ENCODE results near the gene RBKS. TPM values are rescaled to one million over a fixed set of nuclear protein-coding genes. Genes with fewer than 3 reads are reported as not detected.

RBKS gene
- total and polyA plus RNA-seq, 2 of the 13 experiments (the other 11 are each of a cell fraction or from before 2014, with no cell fraction given), result 7.7 to 8.3 TPM

DNA sequence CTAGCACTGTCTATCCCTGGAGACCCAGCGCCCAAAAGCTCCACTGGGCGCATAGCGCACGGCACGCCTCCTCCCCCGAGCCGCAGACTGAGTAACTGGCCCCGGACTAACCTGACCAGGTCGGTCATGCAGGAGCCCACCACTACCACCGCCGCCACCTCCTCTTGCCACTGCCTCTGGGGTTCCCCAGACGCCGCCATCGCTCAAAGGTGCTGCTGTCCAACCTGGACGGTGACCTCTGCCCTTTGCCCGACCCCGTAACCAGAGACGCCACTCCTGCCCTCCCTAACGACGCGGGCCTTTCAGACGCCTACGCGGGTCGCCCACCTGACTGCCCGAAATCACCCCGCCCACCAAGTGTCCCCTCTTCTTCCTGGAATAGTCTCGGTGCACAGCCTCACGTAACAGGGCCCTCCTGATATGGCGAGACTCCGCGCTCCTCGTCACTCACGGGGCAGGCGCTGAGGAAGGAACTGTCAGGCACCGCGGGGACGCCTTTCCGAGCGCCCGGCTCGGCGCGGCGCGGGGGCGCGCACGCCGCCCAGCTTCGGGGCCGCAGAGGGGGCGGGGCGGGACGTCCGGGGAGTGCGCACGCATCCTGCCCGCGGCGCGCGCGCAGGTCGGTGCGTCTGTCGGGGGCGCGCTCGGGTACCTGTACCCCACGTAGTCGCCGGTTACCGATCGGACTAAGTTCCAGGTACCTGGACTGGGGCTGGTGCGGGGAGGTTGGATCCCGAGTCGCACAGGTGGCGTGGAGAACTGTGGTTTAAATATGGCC, at the start of gene RBKS, which contains the start of gene BABAM2 (continued):
- TF ChIP-seq, protein P1, sequence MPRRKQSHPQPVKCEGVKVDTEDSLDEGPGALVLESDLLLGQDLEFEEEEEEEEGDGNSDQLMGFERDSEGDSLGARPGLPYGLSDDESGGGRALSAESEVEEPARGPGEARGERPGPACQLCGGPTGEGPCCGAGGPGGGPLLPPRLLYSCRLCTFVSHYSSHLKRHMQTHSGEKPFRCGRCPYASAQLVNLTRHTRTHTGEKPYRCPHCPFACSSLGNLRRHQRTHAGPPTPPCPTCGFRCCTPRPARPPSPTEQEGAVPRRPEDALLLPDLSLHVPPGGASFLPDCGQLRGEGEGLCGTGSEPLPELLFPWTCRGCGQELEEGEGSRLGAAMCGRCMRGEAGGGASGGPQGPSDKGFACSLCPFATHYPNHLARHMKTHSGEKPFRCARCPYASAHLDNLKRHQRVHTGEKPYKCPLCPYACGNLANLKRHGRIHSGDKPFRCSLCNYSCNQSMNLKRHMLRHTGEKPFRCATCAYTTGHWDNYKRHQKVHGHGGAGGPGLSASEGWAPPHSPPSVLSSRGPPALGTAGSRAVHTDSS (CRISPR knock-in tag; conservative IDR thresholded peaks at IDR 0.05), result no peak
- peak; percentile 94 for TF ChIP-seq ZSCAN31 (CRISPR knock-in tag; IDR thresholded peaks at IDR 0.05; ENCODE audit: low read depth)
- TF ChIP-seq, protein P2, sequence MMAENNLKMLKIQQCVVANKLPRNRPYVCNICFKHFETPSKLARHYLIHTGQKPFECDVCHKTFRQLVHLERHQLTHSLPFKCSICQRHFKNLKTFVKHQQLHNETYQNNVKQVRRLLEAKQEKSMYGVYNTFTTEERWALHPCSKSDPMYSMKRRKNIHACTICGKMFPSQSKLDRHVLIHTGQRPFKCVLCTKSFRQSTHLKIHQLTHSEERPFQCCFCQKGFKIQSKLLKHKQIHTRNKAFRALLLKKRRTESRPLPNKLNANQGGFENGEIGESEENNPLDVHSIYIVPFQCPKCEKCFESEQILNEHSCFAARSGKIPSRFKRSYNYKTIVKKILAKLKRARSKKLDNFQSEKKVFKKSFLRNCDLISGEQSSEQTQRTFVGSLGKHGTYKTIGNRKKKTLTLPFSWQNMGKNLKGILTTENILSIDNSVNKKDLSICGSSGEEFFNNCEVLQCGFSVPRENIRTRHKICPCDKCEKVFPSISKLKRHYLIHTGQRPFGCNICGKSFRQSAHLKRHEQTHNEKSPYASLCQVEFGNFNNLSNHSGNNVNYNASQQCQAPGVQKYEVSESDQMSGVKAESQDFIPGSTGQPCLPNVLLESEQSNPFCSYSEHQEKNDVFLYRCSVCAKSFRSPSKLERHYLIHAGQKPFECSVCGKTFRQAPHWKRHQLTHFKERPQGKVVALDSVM (CRISPR knock-in tag; IDR thresholded peaks at IDR 0.05), result no peak

DNA sequence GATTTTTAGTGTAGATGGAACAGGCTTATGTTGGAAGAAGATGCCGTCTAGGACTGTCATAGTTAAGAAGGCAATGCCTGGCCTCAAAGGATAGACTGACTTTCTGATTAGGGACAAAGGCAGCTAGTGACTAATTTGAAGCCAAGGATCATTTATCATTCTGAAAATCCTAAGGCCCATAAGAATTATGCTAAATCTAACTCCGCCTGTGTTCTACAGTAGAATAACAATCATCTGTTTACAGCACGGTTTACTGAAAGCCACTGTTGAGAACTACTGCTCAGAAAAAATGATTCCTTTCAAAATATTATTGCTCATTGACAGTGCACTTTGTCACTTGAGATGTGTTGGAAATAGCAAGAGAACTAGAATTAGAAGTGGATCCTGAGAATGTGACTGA, 44.8 kb upstream of the RBKS start:
- Histone ChIP-seq H3K27me3 (ENCODE audit: control insufficient read depth in 1 of 2, insufficient read depth in 2 of 2, low read length in 2 of 2) (no peaks in the 10 kb centered on the region), H3K9ac (ENCODE audit: insufficient read depth, low read depth, low read length) (no peak overlapping the region), H4K20me1 (ENCODE audit: insufficient read depth, low read length) (no peaks in the 10 kb centered on the region), H3K4me3 (replicated peaks in 1 of 3; ENCODE audit: insufficient read depth in 1 of 3, low read depth in 2 of 3, low read length in 3 of 3) (no peak overlapping the region), H3K79me2 (ENCODE audit: insufficient read depth, low read length) (no peaks in the 10 kb centered on the region), H3K9me3 (ENCODE audit: low read length) (no peaks in the 10 kb centered on the region), H3K36me3 (replicated peaks in 1 of 2; ENCODE audit: control insufficient read depth in 1 of 2, insufficient read depth in 2 of 2, low read length in 2 of 2) (no peaks in the 10 kb centered on the region), H3K27ac (ENCODE audit: extremely low read length, insufficient read depth, low read length) (no peak overlapping the region), H3K4me1 (ENCODE audit: insufficient read depth, low read length) (peaks cover 6% of the 10 kb centered on the region), H2AFZ (ENCODE audit: low read length) (no peak overlapping the region), H3K4me2 (ENCODE audit: low read depth, low read length) (no peak overlapping the region)
- 98% methylated on average over 3 of the region's 3 CpGs for WGBS (ENCODE audit: low lambda C conversion rate)
- no TSS peak for BruUV-seq (replicated peaks)
- no peak for ATAC-seq
- in situ Hi-C loops (cut with HindIII; ENCODE audit: extremely low pct_ligation_motif_present, low pct_unique_long_range_greater_than_20kb) (no loop called here), intact Hi-C loops (cut with micrococcal nuclease; ENCODE audit: unreplicated experiment) (no loop called here)
- ChIA-PET POLR2A (no interaction called here), CTCF (ENCODE audit: low intra/inter-chr PET ratio, low total read pairs) (no interaction called here)
- FAIRE-seq, result peak; percentile 18
- no peak for DNase-seq (ENCODE audit: low spot score)
- TF ChIP-seq ETV5 (CRISPR knock-in tag; IDR thresholded peaks at IDR 0.05; ENCODE audit: borderline replicate concordance) (no peak), PAF1 (CRISPR knock-in tag; IDR thresholded peaks at IDR 0.05) (no peak), SNAPC2 (CRISPR knock-in tag; IDR thresholded peaks at IDR 0.05) (no peak), ZNF30 (CRISPR knock-in tag; IDR thresholded peaks at IDR 0.05) (no peak), HDAC6 (IDR thresholded peaks at IDR 0.05; ENCODE audit: low read depth, low read length) (no peak), ZMYM2 (CRISPR knock-in tag; IDR thresholded peaks at IDR 0.05) (no peak)
- TF ChIP-seq, protein P3, sequence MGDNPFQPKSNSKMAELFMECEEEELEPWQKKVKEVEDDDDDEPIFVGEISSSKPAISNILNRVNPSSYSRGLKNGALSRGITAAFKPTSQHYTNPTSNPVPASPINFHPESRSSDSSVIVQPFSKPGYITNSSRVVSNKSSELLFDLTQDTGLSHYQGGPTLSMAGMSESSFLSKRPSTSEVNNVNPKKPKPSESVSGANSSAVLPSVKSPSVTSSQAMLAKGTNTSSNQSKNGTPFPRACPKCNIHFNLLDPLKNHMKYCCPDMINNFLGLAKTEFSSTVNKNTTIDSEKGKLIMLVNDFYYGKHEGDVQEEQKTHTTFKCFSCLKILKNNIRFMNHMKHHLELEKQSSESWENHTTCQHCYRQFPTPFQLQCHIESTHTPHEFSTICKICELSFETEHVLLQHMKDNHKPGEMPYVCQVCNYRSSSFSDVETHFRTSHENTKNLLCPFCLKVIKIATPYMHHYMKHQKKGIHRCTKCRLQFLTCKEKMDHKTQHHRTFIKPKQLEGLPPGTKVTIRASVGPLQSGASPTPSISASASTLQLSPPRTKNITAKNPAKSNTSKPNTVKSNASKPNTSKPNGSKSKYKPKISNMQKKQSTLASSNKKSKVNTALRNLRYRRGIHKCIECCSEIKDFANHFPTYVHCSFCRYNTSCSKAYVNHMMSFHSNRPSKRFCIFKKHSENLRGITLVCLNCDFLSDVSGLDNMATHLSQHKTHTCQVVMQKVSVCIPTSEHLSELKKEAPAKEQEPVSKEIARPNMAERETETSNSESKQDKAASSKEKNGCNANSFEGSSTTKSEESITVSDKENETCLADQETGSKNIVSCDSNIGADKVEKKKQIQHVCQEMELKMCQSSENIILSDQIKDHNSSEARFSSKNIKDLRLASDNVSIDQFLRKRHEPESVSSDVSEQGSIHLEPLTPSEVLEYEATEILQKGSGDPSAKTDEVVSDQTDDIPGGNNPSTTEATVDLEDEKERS (CRISPR knock-in tag; IDR thresholded peaks at IDR 0.05), result no peak
- TF ChIP-seq, protein P4, sequence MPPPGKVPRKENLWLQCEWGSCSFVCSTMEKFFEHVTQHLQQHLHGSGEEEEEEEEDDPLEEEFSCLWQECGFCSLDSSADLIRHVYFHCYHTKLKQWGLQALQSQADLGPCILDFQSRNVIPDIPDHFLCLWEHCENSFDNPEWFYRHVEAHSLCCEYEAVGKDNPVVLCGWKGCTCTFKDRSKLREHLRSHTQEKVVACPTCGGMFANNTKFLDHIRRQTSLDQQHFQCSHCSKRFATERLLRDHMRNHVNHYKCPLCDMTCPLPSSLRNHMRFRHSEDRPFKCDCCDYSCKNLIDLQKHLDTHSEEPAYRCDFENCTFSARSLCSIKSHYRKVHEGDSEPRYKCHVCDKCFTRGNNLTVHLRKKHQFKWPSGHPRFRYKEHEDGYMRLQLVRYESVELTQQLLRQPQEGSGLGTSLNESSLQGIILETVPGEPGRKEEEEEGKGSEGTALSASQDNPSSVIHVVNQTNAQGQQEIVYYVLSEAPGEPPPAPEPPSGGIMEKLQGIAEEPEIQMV (CRISPR knock-in tag; IDR thresholded peaks at IDR 0.05; ENCODE audit: low read depth), result no peak
- TF ChIP-seq, protein P5, sequence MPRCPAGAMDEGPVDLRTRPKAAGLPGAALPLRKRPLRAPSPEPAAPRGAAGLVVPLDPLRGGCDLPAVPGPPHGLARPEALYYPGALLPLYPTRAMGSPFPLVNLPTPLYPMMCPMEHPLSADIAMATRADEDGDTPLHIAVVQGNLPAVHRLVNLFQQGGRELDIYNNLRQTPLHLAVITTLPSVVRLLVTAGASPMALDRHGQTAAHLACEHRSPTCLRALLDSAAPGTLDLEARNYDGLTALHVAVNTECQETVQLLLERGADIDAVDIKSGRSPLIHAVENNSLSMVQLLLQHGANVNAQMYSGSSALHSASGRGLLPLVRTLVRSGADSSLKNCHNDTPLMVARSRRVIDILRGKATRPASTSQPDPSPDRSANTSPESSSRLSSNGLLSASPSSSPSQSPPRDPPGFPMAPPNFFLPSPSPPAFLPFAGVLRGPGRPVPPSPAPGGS (CRISPR knock-in tag; IDR thresholded peaks at IDR 0.05), result no peak

Data from HepG2 (cell line).